Measurements from ENCODE around the gene ARHGEF10L. TPM values are rescaled to one million over a fixed set of nuclear protein-coding genes. Genes with fewer than 3 reads are reported as not detected.
A peak's percentile ranks its signal among the peaks of the same experiment; 100 is the strongest.

Gene ARHGEF10L
- total RNA-seq, 1 donor from 2014 or later: 49.4 TPM

DNA sequence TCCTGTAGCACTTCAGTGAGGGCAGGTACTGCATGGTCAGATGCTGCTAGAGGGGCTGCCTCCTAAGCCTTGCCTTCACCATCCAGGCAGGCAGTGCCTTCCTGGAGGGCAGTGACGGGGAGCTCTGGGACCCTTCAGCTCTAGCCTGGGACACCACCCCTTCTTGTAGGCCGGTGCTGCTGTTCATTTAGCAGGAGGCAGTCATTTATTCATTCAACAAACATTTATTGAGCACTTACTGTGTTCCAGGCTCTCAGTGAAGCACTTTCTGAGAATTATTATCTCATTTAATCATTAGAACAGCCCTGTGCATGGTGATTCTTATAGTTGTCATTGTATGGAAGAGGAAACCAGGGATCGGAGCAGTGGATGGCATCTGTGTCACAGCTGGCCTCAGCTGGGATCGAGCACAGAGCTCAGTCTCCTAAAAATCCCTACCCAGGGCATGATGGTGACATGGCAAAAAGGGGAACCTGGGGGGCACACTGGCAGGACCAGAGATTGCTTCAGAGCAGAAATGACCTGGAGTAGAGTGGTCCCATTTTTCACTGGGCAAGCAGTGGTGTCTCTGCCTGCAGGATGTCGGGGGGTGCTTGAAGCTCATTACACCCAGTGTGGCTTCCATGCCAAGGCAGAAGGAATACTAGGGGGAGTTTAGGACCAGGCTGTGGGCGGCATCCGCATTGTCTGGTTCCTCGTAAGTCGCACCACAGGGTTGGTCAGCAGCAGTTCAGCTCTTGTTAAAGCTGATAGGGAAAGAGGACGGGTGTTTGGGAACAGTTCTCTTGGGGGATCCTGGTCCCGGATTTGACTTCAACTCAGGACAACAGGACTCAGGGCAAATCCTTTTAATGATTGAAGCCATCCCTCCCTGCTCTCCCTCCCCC, 28.8 kb downstream of the ARHGEF10L start:
- DNase-seq (ENCODE audit: low read depth): no peak

DNA sequence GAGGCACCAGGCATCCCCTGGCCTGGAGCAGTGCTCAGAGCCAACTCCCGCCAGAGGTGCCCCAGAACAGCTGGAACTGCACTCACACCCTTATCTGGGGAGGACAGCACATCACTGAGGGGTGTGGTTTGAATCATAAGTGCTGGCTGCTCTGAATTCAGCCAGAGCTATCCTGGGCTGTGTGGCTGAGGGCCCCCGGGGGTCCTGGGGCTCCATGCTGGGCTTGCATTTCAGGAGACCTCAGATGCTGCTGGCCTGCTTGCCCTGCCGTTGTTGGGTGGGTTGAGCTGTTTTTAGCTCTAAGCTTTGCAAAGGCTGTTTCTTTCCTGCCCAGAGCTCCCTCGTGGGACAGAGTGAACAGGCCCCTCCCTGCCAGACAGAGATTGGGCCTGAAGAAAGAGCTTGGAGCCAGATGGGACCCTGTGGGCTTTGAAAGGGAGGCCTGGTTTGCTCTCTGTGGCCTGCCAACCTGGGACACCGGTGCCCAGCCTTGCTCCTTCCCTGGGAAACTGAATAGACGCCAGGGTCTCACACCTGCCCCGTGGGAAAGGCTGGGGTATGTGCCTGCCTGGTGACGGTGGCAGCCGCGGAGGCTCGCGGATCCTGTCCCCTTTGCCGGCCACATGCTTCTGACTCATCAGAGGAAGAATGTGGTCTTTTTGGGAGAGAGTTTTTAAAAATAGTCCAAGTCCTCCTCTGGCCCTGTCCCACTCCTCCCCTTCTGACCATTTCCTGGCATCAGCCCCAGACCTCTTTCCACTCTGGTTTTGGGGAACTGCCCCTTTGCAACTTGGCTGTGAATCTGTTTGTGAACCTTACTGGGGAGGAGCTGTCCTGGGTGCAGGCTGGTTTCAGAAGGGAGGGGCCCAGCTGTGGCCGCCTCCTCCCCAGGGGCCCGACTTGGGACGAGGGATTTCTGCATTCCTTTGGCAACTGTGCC, 30.0 kb downstream of the ARHGEF10L start:
- DNase-seq (ENCODE audit: low read depth): peak; percentile 94

DNA sequence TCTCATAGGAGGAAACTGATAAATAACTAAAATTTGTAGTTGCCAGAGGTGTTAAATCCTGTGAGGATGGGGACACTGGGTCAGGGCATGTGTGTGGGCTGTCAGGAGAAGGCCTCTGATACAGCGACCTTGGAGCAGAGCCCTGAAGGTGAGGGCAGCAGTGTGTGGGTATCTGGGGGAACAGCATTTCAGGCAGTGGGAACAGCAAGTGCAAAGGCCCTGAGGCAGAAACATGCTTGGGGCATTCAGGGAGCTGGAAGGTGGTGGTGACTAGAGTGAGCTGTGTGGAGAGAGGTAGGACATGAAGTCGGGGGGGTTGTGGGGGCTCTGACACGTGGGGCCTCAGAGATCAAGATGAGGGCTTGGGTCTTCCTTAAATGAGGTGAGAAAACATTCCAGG, 30.7 kb downstream of the ARHGEF10L start:
- DNase-seq (ENCODE audit: low read depth): no peak

DNA sequence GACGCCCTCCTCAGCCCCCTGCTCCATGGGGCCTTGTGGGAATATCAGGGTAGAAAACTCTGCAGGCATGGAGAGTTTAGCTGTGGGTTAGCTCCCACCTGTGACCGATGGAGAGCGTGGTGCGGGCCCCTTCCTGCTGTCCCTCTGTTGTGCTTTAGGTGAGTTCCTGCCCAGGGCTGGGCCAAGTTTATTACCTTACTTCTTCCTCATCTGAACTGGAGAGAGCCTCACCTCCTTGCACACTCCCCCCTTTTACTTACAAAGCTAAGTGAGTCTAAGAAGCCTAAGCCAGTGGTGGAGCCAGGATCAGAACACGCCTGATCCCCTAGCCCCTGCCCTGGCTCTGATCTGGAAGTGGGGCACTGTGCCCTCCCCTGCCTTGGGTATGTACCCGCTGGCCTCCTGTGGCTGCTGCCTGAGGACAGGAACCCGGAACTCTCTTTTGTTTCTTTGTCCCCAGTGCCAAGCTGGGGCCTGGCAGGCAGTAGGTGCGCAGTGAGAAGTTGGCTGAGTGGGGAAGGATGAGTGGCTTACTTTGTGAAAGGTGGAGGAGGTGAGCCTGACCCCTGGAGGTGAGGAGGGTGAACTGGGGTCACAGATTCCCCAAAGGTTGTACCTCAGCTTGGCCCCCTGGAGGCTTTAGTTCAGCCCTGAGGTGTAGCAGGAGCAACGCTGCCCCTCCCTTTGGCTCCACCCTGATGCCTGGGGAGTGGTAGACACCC, 32.9 kb downstream of the ARHGEF10L start:
- no peak for DNase-seq (ENCODE audit: low read depth)

DNA sequence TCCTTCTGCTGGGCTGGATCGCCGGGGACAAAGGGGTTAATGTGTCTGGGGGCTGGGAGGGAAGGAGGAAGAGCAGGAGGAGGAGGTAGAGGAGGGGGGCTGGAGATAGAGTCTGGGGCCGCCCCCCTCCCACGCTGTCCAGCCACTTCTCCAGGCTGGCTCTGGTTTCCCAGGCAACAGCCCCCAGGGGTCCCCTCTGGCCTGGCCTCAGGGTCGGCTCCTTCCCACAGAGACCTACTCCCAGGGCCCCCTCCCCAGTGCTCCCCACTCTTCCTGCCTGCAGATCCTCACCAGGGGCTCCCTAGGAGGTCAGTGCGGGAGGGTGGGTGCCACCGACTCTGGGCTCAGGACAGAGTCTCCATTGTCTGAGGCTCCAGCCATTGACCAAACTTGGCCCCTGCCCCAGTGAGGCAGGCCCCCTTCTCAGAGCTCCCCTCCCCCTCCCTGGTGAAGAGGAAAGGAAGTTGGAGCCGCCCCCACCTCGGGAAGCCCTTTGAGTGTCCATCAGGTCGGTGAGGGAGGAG, 34.1 kb downstream of the ARHGEF10L start:
- no peak for DNase-seq (ENCODE audit: low read depth)

DNA sequence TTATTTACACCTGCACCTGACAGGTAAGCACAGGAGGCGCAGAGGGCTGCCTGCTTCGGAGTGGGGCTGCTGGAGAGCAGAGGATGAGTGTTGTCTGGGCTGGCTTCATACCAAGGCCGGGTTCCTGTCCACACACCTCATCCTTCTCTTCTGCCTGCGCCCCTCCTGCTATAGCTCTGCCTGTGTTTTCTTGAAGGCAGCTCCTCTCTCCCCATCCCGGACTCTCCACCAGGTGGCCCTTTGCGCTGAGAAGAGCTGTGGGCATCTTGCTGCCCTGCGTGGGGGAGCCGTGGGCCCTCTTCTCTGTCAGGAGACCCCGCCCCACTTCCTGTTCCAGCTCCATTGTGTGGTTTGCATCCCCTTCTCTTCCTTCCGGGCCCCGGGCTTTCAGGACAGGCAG, 35.0 kb downstream of the ARHGEF10L start:
- DNase-seq (ENCODE audit: low read depth): no peak

DNA sequence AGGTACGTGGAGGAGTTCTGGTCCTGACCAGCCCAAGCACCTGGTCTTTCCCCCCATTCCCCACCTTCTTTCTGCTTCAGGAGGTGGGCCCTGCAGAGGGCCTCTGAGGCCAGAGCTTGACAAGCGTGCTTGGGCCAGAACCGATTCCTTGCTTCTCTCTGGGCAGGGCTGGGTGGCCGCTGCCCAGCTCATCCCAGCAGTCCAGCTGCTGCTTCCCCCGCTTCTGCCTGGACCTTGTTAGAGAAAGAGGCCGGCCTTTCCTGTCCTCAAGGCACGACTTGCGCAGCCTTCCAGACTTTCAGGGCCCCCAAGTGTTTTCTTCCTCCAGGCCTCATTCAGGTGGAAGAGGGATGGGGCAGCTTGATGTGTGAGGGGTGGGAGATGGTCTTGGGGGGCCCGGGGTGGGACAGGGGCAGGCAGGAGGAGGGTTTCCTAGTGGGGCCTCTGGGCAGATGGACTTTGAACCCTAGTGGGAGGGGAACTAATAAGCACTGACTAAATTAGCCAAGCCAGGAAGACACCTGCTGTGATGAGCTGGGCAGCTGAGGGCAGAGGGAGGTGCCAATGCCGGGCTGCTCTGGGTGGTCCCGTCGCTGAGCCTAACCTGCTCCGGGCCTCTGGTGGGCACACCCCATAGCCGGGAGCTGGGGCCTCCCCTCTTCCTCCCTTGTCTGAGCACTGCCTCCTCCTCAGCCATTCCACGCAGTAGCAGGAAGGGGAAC, 36.5 kb downstream of the ARHGEF10L start:
- no peak for DNase-seq (ENCODE audit: low read depth)

DNA sequence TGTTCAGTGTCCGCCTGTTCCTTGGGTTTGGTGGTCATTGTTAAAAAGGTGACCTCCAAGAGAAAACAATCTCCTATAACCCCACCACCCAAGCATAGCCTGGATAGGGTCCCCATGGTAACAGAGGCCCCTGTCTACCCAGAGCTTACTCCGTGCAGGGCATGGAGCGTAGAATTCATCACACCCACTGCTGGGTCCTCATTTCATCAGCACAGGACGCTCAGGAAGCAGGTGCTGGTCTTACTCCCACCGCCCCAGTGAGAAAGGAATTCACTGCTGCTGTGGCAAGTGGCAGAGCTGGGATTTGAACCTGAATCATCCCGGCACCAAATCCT, 37.0 kb downstream of the ARHGEF10L start:
- DNase-seq (ENCODE audit: low read depth): no peak

DNA sequence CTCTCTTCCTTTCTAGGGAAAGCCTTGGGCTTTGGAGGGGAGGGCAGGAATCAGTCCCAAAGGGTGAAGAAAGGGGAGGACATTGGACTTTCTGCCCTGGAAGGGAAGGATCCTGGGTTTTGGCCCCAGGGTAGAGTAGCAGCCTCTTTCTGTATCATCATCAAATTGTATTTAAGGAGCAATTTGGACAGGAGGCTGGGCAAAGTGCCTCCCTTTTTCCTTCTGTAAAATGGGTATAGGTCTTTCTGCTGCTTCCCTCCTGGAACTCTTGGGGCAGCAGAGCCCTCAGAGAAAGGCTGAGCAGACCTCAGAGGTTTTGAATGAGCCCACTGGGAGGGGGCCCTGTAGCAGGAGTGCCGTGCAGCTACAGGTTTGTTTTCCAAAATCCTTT, 38.4 kb downstream of the ARHGEF10L start:
- DNase-seq (ENCODE audit: low read depth): no peak

DNA sequence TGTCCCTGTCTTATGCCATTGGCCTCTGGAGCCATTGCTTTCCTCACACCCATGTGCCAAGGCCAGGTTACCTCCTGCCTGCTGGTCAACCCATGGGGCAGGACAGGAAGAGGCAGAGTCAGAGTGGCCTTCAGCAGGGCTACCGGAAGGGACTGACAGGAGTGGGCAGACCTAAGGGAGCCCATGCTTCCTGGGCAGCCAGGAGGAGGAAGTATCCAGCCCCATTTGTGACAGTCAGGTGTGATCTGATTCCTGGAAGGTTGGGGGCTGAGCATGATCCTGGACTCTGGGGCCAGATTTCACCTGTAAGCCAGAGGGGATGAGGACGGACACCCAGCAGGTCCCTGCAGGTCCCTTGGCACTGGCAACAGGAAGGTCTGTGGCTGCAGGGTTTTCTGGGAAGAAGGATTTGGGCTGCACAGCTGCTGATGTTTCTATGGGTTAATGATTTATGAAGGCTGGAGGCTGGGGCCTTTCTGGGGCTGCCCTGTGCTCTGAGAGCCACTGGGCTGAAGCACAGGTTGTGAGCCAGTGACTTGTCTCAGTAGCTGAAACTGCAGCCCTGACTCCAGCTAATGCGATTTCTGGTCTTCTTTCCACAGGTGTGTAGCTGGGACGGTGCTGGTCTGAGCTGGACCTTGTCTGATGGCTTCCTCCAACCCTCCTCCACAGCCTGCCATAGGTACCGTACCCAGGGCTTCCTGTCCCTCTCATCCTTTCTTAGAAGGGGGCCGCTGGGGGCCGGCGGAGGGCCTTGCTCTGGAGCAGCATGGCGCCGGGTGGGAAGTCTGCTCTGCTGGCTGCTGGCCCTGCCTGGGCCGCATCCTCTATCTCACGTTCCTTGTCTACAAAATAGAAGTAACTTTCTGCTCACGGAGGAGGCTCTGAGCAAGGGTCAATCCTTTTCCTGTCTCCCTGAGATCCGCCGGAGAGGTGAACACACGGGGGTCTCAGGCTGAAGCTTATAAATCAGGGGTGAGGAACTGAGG, 40.7 kb downstream of the ARHGEF10L start:
- peak; percentile 50 for DNase-seq (ENCODE audit: low read depth)

DNA sequence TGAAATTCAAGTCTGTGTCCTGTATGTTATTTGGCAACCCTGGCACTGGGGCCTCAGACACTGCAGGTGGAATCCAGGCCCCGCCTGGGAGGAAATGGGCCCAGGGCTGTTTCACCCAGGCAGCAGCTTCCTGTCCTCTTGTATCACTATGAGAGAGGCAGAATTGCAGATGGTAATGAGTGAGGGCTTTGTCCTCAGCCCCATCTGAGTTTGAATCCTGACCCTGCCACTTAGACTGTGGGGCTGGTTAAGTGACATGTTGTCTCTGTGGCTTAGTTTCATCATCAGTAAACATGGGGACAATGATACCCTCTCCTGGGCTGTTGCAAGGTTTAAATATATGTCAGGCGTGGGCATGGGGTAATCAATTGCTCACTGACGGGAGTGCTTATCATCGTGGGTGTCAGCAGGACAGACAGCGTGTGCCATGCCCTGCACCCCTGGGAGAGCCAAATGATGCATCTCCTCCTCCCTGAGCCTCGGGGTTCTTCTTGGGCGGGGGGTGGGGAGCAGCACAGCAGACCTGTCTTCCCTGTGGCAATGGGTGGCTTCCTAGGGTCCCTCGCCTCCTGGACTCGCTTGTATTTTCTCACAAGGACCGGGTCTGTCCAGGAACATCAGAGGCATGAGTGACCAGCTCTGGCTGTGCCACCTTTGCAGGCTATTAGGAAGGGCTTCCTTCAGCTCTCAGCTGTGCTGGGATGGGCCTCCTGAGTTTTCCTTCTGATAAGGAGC, 42.1 kb downstream of the ARHGEF10L start:
- DNase-seq (ENCODE audit: low read depth): no peak

DNA sequence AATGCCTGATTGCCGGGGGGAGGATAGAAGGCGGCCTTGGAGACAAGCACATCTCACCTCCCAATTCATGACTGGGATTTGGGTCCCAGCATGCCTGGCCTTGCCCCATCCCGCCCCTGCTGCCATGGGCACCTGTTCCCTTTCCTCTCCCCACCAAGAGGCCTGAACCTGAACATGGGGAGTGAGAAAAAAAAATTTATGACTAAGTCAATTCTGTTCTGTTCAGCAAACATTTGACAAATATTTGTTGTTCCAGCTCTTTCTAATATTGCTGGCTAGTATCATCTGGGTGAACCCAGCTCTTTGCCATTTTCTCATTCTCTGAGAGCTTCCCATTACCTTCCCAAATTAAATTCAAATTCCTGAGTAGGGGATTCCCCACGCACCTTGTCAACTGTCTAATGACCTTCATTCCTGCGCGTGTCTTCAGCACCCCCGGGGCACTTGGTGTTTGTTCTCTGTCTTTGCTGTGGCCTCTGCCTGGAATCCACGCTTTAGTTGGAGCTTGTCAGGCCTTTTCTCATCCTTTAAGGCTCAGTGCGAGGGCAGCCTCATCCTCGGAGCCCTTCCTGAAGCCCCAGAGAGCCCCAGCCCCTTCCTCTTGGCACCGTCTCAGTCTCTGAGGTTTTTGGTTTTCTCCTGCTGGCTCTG, 42.8 kb downstream of the ARHGEF10L start:
- DNase-seq (ENCODE audit: low read depth): no peak

DNA sequence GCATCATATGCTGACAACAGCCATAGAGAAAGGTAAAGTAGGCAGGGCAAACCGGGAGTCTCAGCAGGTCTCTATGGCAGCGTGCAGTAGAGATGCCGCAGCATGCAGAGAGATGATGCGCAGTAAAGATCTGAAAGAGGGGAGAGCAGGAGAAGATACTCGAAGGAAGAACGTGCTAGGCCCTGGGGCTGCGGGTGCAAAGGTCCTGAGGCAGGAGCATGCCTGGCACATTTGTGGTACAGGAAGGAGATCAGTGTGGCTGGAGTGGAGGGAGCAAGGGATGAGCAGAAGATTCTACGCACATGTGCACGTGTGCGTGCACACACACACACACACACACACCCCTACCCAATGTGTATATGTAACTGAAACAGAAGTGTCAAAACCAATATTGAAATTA, 45.0 kb downstream of the ARHGEF10L start:
- DNase-seq (ENCODE audit: low read depth): no peak

DNA sequence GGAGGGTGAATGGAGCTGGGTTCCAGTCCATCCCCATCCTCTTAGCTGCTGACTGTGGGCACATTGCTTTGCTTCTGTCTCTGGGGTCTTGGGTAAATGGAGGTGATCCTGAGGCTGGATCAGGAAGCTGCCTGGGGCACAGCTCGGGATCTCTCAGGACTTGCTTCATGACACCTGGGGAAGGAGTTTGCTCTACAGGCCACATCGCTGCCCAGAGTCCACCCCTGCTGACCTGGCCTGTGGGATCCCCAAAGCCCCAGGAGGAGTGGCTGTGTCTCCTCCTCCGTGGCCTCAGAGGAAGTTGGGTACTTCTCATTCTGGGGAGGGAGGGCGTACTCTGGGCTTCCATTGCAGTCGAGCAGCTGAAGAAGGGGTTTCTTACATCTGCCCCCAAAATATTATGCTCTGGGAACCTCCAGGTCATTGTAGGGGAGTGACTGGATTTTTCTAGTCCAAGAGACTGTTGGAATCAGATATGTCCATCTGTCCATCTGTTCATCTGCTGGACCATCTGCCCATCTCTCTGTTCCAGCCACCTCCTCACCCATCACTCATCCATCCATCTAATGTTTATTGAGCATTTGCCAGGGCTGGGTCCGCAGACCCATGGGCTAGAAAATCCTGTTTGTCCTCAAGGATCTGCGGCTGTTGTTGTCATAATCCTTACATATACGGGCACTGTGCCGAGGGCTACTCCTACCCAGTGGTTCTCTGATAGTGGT, 45.9 kb downstream of the ARHGEF10L start:
- DNase-seq (ENCODE audit: low read depth): no peak

DNA sequence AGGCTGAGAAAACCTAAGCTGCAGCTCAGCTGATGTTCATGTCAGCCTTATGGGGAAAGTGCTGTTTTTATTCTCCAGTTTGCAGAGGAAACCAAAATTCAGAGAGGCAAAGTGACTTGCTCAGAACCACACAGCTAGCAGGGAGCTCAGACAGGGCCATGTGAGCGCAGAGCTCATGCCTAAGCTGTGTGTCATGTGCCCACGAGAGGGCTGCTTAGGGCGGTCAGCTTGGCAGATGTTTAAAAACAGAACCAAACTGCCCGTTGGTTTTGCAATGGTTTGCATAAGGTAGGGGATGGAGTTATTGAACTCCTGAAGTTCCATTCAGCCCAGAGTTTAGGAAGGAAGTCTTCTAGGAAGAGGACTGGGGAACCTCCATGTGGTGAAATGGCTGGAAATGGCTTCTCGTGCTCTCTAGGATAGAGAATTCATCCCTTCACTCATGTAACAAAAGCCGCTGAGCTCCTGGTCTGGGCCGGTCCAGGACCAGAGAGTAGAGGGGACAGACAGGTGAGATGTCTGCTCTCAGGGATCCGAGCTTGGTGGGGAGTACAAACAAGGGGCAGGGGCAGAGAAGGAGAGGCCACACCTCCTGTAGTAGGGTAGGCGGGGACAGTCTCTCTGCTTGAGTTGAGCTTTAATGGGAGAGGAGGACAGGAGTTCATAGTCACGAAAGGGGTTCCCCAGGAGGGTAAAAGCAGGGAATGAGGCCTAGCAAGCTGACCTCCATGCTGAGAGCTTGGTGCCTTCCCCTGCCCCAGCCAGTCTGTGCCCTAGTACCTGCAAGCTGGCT, 46.9 kb downstream of the ARHGEF10L start:
- peak; percentile 86 for DNase-seq (ENCODE audit: low read depth)

DNA sequence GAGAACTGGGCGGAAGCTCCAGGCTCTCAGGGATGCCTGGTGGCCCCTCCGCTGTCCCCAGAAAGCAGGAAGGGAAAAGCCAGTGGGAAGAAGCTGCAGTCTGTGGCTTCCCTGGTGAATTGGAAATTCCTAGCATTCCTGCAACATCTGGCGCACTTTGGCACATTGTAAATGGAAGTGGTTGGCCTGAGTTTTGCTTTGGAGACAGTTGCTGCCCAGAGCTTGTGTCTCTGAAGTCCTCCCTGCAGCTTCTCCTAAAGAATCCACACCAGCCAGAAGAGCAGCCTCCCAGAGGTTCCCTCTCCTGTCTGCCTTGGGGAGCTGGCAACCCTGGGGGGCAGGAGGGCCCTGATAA, 48.2 kb downstream of the ARHGEF10L start:
- DNase-seq (ENCODE audit: low read depth): peak; percentile 79

Measured in myocyte (in vitro differentiated cells).